Right lung (tissue), 5 donors: ENCODE data around the gene HS3ST2. TPM values are rescaled to one million over a fixed set of nuclear protein-coding genes. Genes with fewer than 3 reads are reported as not detected.
"Not testable (repeated sequence)": the region's sequence is repeated elsewhere in the genome, so short reads cannot be mapped to it uniquely, and the experiment has no call there.

Experiments
- DNase-seq, 2 donors: peaks; one replicate each; pipeline ENCODE4 v3.0.0-alpha.2; 2013
- polyA plus RNA-seq, 5 donors: library from polyadenylated mRNA; unstranded; fragments of 120-200 nt; gene quantifications; one replicate each; pipeline versions ENCODE4 v1.2.1 to v1.2.3, GENCODE V29; 2013; ENCODE audit warnings: inconsistent platforms in 1 of 5, low replicate concordance in 1 of 5; ENCODE audit not compliant: insufficient read length in 5 of 5, insufficient read depth in 1 of 5

HS3ST2 gene
- polyA plus RNA-seq, 5 donors, result 0.10 TPM; not detected in 4

DNA sequence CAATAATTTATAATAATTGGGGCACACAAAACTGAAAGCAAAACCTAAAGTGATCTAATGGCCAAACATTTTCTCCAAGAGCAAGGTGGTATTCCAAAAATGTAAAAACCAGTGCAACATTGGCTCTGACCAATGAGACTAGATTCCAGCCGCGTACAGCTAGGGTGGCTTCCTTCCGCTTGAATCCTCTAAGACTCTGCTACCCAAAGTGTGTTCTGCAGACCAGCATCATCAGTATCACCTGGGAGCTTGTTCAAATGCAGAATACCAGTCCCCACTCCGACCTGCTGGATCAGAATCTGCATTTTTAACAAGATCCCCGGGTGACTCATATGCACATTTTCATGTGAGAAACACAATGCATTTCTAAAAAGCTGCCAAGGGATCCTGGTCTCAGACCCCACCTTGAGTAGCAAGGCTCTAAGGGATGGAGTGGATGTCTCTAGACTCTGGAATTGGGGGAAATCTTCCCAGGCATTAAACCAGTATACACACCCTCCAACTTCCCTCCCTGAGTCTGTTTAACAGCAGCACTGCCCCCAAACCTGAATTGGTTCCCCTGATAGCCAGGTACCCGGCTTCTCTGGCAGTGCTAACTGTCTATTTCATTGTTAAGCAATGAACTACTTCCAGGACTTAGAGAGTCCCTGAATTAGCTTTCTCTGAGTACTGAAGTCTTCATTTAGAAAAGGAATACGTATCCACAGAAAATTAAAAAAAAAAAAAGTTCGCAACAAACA, 118.2 kb downstream of the HS3ST2 start:
- DNase-seq, result no peak

DNA sequence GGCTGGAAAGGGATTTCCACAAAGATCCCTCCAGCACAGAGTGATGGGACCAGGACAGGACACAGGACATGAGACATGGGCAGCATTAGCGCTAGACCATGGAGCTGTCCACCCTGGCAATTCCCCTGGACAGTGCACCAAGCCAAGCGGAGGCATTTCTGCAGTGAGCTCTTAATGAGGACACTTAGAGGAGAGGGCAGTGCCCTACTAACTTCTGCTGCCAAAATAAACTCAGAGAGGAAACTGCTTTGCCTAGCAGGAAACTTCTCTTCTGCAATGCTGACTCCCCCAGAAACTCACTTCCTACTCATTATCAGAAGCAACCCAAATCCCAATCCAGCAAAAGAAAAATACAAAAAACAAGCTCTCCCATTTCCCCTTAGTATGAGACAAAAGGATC, 119.2 kb downstream of the HS3ST2 start:
- no peak for DNase-seq

DNA sequence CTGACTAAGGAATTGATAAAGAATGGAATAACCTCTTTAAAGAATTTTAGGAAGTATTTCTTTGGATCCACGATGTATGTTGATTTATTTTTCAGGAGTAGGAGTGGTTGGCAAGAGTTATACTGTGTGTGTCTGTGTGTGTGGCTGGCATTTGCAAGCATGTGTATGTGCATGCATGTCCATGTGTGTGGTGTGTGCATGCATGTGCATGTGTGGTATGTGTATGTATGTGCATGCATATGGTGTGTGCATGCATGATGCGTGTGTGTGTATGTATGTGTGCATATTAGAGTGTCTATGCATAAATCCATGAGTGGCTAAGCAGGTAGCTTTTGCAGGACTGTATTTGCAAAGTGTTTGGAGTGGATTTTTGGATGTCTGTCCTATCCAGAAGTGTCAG, 120.8 kb downstream of the HS3ST2 start:
- DNase-seq, result no peak

DNA sequence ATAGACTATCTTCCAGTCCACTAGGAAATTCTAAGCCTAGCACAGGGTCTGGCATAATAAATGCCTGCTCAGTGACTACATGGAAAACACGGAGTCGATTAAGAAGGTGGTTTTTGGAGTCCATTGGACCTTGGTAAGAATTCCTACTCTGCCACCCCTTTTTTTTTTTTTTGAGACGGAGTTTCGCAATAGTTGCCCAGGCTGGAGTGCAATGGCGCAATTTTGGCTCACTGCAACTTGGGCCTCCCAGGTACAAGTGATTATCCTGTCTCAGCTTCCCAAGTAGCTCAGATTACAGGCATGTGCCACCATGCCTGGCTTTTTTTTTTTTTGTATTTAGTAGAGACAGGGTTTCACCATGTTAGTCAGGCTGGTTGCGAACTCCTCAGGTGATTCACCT, 123.2 kb downstream of the HS3ST2 start:
- DNase-seq, result no peak

DNA sequence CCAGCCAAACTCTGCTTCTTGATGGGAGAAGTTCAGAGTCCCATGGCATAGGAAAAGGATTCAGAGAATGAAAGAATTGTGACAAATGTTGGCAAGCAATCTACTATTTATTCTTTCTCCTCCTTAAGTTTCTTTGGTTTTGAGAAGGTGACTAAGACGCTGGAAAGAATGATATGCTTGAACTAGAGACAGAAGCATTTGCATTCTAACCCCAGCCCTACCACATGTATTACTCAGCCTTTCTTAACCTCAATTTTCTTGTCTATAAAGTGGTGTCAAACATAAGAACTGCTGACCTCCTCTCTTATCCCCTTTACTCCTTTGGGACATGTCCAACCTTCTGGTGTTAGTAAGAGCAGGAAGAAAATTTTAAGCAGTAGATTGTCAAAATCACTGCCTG, 124.7 kb downstream of the HS3ST2 start:
- no peak for DNase-seq

DNA sequence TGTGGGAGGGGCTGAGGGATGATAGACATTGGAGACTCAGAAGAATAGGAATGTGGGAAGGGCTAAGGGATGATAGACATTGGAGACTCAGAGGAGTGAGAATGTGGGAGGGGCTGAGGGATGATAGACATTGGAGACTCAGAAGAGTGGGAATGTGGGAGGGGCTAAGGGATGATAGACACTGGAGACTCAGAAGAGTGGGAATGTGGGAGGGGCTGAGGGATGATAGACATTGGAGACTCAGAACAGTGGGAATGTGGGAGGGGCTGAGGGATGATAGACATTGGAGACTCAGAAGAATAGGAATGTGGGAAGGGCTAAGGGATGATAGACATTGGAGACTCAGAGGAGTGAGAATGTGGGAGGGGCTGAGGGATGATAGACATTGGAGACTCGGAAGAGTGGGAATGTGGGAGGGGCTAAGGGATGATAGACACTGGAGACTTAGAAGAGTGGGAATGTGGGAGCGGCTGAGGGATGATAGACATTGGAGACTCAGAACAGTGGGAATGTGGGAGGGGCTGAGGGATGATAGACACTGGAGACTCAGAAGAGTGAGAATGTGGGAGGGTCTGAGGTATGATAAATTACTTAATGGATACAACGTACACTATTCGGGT, 125.9 kb downstream of the HS3ST2 start:
- not testable (repeated sequence) for DNase-seq

DNA sequence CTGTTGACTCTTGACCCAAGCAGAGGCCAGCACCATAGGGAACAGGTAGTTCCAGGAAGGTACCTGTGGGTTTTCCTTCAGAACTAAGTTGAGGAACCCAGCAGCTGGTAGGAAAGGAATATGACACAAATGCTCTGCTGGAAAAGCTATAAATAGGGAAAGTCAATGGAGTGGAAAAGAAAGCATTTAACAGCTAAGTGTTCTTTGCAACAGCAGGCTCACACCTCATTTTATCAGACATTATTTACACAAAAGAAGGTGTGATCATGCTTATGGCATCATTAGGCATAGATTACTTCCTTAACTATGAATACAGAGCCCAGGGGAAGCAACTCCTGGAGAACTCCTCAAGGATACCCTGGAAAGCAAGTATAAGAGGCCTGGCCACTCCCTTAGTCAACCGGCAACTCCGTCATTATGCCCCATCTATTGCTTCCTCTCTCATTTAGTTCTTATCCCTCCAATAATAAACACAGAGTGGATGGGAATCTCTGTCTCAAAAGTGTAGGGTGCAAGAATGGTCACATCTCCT, 128.1 kb downstream of the HS3ST2 start:
- no peak for DNase-seq

DNA sequence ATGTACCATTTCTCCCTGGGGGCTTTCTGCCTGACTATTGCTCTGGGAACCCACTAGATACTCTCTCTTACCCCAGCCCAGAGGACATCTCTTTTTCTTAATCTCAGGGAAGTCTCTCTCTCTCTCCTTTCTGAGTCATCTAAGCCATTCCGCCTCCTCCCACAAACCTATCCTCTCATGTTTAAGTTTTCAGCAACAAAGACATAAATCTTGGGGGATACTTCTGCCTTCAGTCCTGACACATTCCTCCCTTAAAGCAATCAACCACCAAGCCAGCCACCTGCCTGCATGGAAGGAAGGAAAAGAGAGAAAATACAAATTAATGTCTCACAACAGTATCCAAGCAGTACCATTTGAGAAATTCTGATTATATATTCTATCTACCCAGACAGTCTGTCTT, 128.8 kb downstream of the HS3ST2 start:
- no peak for DNase-seq

DNA sequence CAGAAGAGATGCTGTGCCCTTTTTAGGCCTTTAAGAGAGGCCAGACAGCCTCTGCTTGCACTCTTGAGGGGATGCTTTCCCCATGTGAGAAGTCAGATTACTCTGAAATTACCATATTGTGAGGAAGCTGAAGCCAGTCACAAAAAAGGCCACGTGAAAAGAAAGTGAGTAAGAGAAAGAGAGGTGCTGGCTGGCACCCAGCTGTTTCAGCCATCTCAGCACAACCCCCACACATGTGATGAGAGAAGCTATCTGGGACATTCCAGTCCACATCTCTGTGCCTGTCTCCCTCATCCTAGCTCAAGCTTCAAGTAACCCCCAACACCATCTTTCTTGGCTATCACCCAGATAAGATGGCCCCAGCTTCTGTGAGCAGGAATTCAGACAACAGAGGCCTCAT, 131.4 kb downstream of the HS3ST2 start:
- no peak for DNase-seq

DNA sequence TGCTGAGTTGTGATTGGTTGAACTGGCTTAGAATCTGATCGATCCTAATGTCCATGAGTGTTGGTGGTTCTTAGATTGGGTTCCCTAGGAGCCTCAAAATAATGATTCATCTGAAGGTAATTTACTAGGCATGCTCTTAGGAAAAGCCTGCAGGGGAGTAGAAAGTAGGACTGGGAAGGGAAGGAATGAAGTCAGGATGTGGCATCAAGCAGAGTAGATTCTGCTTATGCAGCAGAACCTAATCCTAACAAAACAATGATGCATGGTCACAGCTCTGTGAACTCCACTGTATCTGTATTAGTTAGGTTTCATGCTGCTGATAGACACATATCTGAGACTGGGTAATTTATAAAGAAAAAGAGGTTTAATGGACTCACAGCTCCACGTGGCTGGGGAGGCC, 132.5 kb downstream of the HS3ST2 start:
- no peak for DNase-seq

DNA sequence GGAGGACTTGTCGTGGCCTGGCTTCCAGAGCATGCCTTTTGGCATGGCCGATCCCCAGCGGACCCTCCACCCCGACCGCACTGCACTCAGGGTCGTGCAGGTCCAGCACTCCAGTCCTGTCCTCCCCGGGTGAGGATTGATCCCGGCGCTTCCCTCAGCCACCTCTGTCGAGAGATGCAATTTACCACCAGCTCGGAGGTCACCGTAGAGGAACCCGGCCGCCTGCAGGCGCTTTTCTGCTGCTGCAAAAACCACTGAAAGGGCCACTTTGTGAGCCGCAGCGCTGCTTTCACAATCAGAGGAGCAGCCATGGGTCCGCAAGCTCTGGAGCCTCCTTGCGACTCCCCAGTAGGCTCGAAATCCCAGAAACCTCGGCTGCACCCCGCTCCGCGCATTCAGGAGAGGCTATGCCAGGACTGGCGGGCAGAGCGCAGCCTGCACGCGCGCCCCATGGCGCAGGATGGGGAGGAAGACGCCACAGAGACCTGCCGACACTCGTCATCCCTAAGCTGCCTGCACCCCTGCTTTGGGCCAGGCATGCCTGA, 134.2 kb downstream of the HS3ST2 start:
- DNase-seq, result no peak

DNA sequence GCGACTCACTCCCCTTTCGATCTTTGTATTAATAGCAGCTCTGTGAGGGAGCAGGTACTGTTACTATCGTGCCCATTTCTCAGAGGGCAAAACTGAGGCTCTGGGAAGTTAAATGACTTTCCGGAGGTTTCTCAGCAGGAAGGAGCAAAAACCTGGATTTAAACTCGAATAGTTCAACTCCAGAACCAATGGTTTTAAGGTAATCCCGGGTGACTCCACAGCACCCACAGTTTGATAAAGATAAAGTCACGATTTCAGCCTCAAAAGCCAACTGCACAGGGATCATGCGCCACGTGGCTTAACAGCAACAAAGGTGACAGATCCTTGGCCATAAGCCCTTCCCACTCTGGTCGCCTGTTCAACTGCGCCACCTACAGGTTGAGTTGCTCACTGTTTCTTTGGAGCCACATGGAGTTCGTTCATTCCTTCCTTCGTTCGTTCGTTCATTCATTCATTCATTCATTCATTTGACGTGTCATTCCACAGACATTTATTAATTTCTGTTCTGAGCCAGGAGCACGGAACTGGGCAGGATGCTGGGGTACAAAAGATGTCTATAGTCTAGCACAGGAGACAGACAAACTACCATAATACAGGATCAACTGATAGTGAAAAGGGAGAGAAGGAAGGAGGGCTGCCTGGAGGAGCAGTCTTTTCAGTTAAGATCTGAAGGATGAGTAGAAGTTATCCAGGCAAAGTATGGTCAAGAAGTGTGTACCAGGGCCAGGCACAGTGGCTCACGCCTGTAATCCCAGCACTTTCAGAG, 134.8 kb downstream of the HS3ST2 start:
- peak in 1 of 2 donors; percentile 16 for DNase-seq

DNA sequence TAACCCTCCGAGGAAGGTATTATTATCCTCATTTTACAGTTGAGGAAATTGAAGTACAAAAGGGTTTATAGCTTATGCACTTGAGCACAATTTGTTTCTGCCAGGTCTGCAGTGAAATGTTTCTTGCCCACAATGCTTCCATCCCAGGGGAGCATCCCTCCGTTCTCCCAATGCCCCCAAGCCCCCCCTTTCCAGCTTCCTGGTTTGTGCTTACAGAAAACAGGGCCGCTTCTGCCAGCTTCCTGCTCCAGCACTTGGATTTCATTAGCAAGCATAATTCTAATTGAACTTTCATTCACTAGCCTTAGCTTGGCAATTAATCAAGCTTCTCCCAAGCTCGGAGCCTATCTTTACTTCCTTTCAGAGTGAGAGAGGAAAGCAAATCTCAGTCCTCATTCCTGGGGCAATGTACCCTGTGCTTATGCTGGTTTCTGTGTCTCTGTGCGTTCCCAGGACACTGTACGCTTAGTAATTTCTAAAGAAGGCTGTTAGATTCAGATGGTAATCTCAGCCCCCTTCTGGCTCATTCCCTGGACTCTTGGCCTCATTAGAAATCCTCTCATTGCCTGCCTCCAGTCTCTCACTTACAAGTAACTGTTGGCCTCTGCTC, 141.6 kb downstream of the HS3ST2 start:
- DNase-seq, result no peak

DNA sequence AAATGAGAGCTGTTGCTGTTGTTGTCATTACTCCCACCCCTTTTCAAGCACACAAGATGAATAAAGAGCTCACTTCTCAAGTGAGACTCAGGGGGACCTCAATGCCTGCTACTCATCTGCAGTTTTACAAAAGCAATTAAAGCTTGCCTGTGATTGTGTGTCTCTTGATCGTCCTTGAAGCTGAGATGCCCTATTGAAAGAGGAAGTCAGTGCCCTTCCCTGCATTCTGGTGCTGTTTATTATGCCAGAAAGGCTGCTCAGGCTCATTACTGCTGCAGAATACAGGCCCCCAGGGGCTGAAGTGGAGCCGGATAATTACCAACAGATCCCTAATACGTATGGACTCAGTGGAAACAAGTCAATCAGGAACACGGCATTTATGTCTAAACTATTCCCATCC, 147.2 kb downstream of the HS3ST2 start:
- no peak for DNase-seq

DNA sequence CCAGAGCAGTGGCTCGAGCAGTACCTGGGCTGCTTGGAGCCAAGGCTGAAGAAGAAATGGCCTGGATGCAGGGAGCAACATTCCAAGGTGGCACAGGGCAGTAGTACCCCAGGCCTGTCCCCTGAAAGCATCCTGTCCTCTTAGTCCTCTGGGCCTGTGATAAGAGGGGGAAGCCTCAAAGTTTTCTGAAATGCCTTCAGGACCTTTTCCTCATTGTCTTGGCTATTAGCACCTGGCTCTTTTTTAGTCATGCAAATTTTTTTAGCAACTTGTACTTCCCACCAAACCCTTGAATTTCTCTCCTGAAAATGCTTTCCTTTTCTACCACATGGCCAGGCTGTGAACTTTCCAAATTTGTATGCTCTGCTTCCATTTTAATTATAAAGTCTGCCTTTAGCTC, 148.9 kb downstream of the HS3ST2 start:
- no peak for DNase-seq
